ENCODE data around the gene FUS.

- TF ChIP-seq RAD21 (CRISPR knock-in tag; conservative IDR thresholded peaks at IDR 0.05 in 1 of 2, IDR thresholded peaks at IDR 0.05 in 1 of 2) (no peak), CTCF (IDR thresholded peaks at IDR 0.05 in 2 of 3, conservative IDR thresholded peaks at IDR 0.05 in 1 of 3; ENCODE audit: insufficient read depth in 2 of 3, low read depth in 1 of 3, low read length in 3 of 3) (no peak), SAFB2 (IDR thresholded peaks at IDR 0.05; ENCODE audit: borderline replicate concordance, low read depth, low read length, severe bottlenecking) (no peak), POLR2A (conservative IDR thresholded peaks at IDR 0.05) (no peak), NCOA1 (IDR thresholded peaks at IDR 0.05; ENCODE audit: low read depth) (no peak), MLX (CRISPR knock-in tag; conservative IDR thresholded peaks at IDR 0.05) (no peak), PHF8 (IDR thresholded peaks at IDR 0.05; ENCODE audit: borderline replicate concordance, low read length) (no peak), ZNF239 (CRISPR knock-in tag; IDR thresholded peaks at IDR 0.05) (no peak), PATZ1 (CRISPR knock-in tag; IDR thresholded peaks at IDR 0.05; ENCODE audit: borderline replicate concordance) (no peak), TCF15 (CRISPR knock-in tag; IDR thresholded peaks at IDR 0.05) (no peak), EZH2 (IDR thresholded peaks at IDR 0.05; ENCODE audit: borderline replicate concordance, low read depth, low read length) (no peak)
- TF ChIP-seq, protein P1, sequence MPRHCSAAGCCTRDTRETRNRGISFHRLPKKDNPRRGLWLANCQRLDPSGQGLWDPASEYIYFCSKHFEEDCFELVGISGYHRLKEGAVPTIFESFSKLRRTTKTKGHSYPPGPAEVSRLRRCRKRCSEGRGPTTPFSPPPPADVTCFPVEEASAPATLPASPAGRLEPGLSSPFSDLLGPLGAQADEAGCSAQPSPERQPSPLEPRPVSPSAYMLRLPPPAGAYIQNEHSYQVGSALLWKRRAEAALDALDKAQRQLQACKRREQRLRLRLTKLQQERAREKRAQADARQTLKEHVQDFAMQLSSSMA (CRISPR knock-in tag; IDR thresholded peaks at IDR 0.05), result no peak
- TF ChIP-seq, protein P2, sequence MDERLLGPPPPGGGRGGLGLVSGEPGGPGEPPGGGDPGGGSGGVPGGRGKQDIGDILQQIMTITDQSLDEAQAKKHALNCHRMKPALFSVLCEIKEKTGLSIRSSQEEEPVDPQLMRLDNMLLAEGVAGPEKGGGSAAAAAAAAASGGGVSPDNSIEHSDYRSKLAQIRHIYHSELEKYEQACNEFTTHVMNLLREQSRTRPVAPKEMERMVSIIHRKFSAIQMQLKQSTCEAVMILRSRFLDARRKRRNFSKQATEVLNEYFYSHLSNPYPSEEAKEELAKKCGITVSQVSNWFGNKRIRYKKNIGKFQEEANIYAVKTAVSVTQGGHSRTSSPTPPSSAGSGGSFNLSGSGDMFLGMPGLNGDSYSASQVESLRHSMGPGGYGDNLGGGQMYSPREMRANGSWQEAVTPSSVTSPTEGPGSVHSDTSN (CRISPR knock-in tag; IDR thresholded peaks at IDR 0.05; ENCODE audit: low read depth), result no peak
- TF ChIP-seq, protein P2 (tag; conservative IDR thresholded peaks at IDR 0.05; ENCODE audit: low read depth), result no peak
Observed at GRCh38 chr16:31143011-31143693, 36.8 kb upstream of the FUS start.
